Mesenchymal stem cell (in vitro differentiated cells and primary cell): ENCODE results near the gene NOP9.

Experiments
- DNase-seq: peaks from one replicate; pipeline ENCODE4 v3.0.0-alpha.2; 2013
- H2AFZ ChIP-seq: one replicate; pipeline ENCODE4 v1.6.1; 2013; ENCODE audit warnings: low read depth, mild to moderate bottlenecking, control low read depth, inconsistent platforms, low read length, moderate library complexity
- H2AK5ac ChIP-seq: 2 replicates; pipeline ENCODE4 v1.6.1; 2013; ENCODE audit warnings: low read length, moderate library complexity, mild to moderate bottlenecking, inconsistent platforms; ENCODE audit not compliant: severe bottlenecking
- H2BK120ac ChIP-seq: one replicate; pipeline ENCODE4 v1.6.1; 2013; ENCODE audit warnings: low read depth, mild to moderate bottlenecking, inconsistent platforms, low read length, moderate library complexity
- H2BK12ac ChIP-seq, 2 experiments: one replicate each; pipeline ENCODE4 v1.6.1; 2013; ENCODE audit warnings: inconsistent platforms in 2 of 2, low read length in 2 of 2, mild to moderate bottlenecking in 2 of 2, moderate library complexity in 2 of 2, control low read depth in 1 of 2
- H2BK15ac ChIP-seq: one replicate; pipeline ENCODE4 v1.6.1; 2013; ENCODE audit warnings: mild to moderate bottlenecking, low read depth, inconsistent platforms; ENCODE audit not compliant: poor library complexity, severe bottlenecking
- H2BK5ac ChIP-seq: 2 replicates; pipeline ENCODE4 v1.6.1; 2013; ENCODE audit warnings: low read depth, mild to moderate bottlenecking, low read length, control low read depth, inconsistent platforms; ENCODE audit not compliant: poor library complexity, severe bottlenecking
- H3K14ac ChIP-seq, 2 experiments: one replicate each; pipeline ENCODE4 v1.6.1; 2013; ENCODE audit warnings: inconsistent platforms in 2 of 2, low read length in 2 of 2, control low read depth in 1 of 2, mild to moderate bottlenecking in 1 of 2, moderate library complexity in 1 of 2
- H3K18ac ChIP-seq, 2 experiments: one replicate each; pipeline ENCODE4 v1.6.1; 2013; ENCODE audit warnings: inconsistent platforms in 2 of 2, low read length in 2 of 2, control low read depth in 1 of 2, low read depth in 1 of 2, mild to moderate bottlenecking in 1 of 2
- H3K23ac ChIP-seq, 2 experiments: one replicate each; pipeline ENCODE4 v1.6.1; 2013; ENCODE audit warnings: inconsistent platforms in 2 of 2, low read length in 2 of 2, mild to moderate bottlenecking in 2 of 2, moderate library complexity in 2 of 2, control low read depth in 1 of 2
- H3K27ac ChIP-seq: 2 replicates; pipeline ENCODE4 v1.5.1; 2013; ENCODE audit warnings: mild to moderate bottlenecking, moderate library complexity, low read length, control low read depth, inconsistent platforms; ENCODE audit not compliant: poor library complexity, severe bottlenecking
- H3K27me3 ChIP-seq, 2 experiments: 2 replicates each; pipeline versions ENCODE4 v1.6.1 to v1.7.0; 2013; ENCODE audit warnings: low read length in 2 of 2, mild to moderate bottlenecking in 2 of 2, moderate library complexity in 2 of 2, control low read depth in 1 of 2, inconsistent platforms in 1 of 2; ENCODE audit not compliant: control insufficient read depth in 1 of 2, insufficient read depth in 1 of 2
- H3K36me3 ChIP-seq, 2 experiments: 2 replicates each; pipeline versions ENCODE4 v1.6.1 to v1.7.0; 2013; ENCODE audit warnings: low read length in 2 of 2, control low read depth in 1 of 2, inconsistent platforms in 1 of 2, low read depth in 1 of 2, mild to moderate bottlenecking in 1 of 2; ENCODE audit not compliant: insufficient read depth in 2 of 2, control insufficient read depth in 1 of 2
- H3K4ac ChIP-seq, 2 experiments: one replicate each; pipeline ENCODE4 v1.6.1; 2013; ENCODE audit warnings: inconsistent platforms in 2 of 2, low read length in 2 of 2, mild to moderate bottlenecking in 2 of 2, moderate library complexity in 2 of 2, control low read depth in 1 of 2, low read depth in 1 of 2
- H3K4me1 ChIP-seq: 2 replicates; pipeline ENCODE4 v1.6.1; 2013; ENCODE audit warnings: low read depth, low read length, control low read depth; ENCODE audit not compliant: control insufficient read depth, insufficient read depth
- H3K4me2 ChIP-seq: 2 replicates; pipeline ENCODE4 v1.6.1; 2013; ENCODE audit warnings: low read length, mild to moderate bottlenecking, inconsistent platforms; ENCODE audit not compliant: poor library complexity, severe bottlenecking
- H3K4me3 ChIP-seq, 2 experiments: 2 replicates each; pipeline versions ENCODE4 v1.5.1 to v1.7.0; 2013; ENCODE audit warnings: low read length in 2 of 2, mild to moderate bottlenecking in 2 of 2, control low read depth in 1 of 2, low read depth in 1 of 2; ENCODE audit not compliant: insufficient read depth in 1 of 2
- H3K79me1 ChIP-seq: replicated peaks from 2 replicates; pipeline ENCODE4 v1.6.1; 2013; ENCODE audit warnings: mild to moderate bottlenecking, control low read depth, low read length, inconsistent platforms; ENCODE audit not compliant: poor library complexity, severe bottlenecking
- H3K9ac ChIP-seq: 2 replicates; pipeline ENCODE4 v1.7.0; 2013; ENCODE audit warnings: mild to moderate bottlenecking, low read length, moderate library complexity
- H3K9me3 ChIP-seq: 2 replicates; pipeline ENCODE4 v1.7.0; 2013; ENCODE audit warnings: mild to moderate bottlenecking, low read length; ENCODE audit not compliant: control insufficient read depth
- H4K8ac ChIP-seq: one replicate; pipeline ENCODE4 v1.6.1; 2013; ENCODE audit warnings: inconsistent platforms, mild to moderate bottlenecking, low read length, moderate library complexity
- H4K91ac ChIP-seq: one replicate; pipeline ENCODE4 v1.6.1; 2013; ENCODE audit warnings: mild to moderate bottlenecking, low read length, inconsistent platforms
- WGBS: methylation state at CpG from one replicate; pipeline ENCODE4 v1.1.7; 2013; ENCODE audit warnings: mixed read lengths; 5-methylcytosine and 5-hydroxymethylcytosine counted together

The NOP9 gene

DNA sequence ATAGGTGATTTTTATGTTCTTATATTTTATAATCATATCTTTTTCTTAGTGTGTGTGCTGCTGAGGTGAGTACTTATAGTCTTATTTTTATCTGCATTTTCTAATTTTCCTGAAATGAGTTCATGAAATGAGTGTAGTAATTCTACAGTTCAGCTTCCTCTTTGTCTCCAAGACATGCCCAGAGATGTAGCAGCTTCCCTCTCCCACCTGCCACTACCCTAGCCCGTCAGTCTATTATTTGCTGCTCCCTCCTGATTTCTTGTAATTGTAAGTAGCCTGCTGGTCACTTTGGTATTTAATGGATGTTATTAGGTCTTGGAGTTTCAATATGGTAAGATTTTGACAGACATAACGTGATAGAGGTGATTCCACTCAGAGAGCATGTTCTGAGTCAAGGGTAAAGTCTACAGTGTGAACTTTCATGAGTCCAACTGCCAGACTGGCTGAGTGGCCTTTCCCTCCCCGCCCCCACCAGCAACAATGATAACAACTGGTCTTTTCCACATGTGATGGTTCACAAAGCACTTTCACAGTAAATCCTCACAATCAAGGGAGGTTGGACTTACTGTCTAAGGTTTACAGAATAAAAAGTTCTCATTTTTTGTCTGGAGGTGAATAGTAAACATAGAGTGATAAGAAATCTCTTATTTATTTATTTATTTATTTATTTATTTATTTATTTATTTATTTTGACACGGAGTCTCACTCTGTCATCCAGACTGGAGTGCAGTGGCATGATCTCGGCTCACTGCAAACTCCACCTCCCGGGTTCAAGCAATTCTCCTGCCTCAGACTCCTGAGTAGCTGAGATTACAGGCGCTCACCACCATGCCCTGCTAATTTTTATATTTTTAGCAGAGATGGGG, 44.4 kb downstream of the NOP9 start:
- Histone ChIP-seq H3K4ac (no peak overlapping the region), H2BK15ac (no peak overlapping the region), H3K27me3 (peaks cover 2 to 49% of the 10 kb centered on the region in 2 experiments), H3K79me1 (no peaks in the 10 kb centered on the region), H3K9ac (no peak overlapping the region), H3K4me2 (no peak overlapping the region), H2BK120ac (no peak overlapping the region), H3K18ac (no peak overlapping the region), H3K4me1 (peaks cover 7% of the 10 kb centered on the region), H2BK5ac (no peak overlapping the region), H3K9me3 (no peaks in the 10 kb centered on the region), H4K91ac (no peak overlapping the region), H3K27ac (no peak overlapping the region), H3K23ac (no peak overlapping the region), H3K36me3 (peaks cover 0 to under 1% of the 10 kb centered on the region in 2 experiments), H2BK12ac (no peak overlapping the region), H2AK5ac (no peak overlapping the region), H3K14ac (no peak overlapping the region), H3K4me3 (no peak overlapping the region), H4K8ac (no peak overlapping the region), H2AFZ (no peak overlapping the region)
- no peak for DNase-seq
- WGBS = 83% methylated on average over 6 of the region's 7 CpGs

DNA sequence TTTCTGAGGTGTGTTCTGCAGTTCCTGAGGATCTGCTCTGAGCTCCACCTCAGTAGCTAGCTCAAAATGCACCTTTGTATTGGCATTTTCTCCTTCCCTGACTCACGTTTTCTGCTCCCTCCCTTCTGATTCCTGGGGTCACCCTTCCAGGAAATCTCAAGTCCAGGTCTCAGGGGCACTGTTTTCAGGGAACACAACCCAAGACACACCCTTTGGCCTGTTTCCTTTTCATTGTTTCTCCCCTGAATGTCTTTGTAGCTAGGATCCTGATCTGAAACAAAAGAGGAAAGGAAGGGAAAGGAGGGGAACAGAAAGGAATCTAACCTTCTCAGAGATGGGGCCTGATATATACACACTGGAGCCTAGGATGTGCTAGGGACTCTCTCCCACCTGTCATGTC, 47.5 kb downstream of the NOP9 start:
- H2AFZ ChIP-seq = no peak overlapping the region
- no peak overlapping the region for H2AK5ac ChIP-seq

DNA sequence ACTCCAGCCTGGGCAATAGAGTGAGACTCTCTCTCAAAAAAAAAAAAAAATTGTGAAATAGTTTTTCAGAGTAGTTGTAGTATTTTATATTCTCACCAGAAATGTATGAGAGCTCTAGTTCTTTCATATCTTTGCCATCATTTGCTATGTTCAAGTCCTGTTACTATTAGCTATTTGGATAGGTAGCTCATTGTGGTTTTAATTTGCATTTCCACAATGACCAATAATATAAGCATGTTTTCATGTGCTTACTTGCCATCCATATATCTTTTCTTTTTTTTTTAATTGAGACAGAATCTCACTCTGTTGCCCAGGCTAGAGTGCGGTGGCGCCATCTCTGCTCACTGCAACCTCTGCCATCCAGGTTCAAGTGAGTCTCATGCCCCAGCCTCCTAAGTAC, 48.5 kb downstream of the NOP9 start:
- no peak overlapping the region for H2AK5ac ChIP-seq
- no peaks in the 10 kb centered on the region for H3K9me3 ChIP-seq
- H3K27me3 ChIP-seq = peaks cover 0 to 60% of the 10 kb centered on the region in 2 experiments
- H3K9ac ChIP-seq = no peak overlapping the region
- H2AFZ ChIP-seq = no peak overlapping the region
- H3K4ac ChIP-seq = no peak overlapping the region
- H2BK5ac ChIP-seq = no peak overlapping the region
- H2BK12ac ChIP-seq = no peak overlapping the region
- no peak overlapping the region for H2BK120ac ChIP-seq
- H3K4me3 ChIP-seq = no peak overlapping the region
- WGBS = 100% methylated on average over 2 of the region's 2 CpGs
- H3K4me2 ChIP-seq = no peak overlapping the region
- H4K91ac ChIP-seq = no peak overlapping the region
- no peak overlapping the region for H3K14ac ChIP-seq
- no peak overlapping the region for H2BK15ac ChIP-seq
- no peaks in the 10 kb centered on the region for H3K36me3 ChIP-seq
- H3K4me1 ChIP-seq = no peaks in the 10 kb centered on the region
- H4K8ac ChIP-seq = no peak overlapping the region
- no peaks in the 10 kb centered on the region for H3K79me1 ChIP-seq
- no peak overlapping the region for H3K23ac ChIP-seq
- H3K27ac ChIP-seq = no peak overlapping the region
- DNase-seq = no peak
- H3K18ac ChIP-seq = no peak overlapping the region

More for the DNA sequence above, 47.5 kb downstream of the NOP9 start:
- Histone ChIP-seq H3K23ac (no peak overlapping the region), H3K36me3 (no peaks in the 10 kb centered on the region), H3K4me2 (no peak overlapping the region), H3K4me1 (no peaks in the 10 kb centered on the region), H2BK12ac (no peak overlapping the region), H3K27ac (no peak overlapping the region), H3K18ac (no peak overlapping the region), H3K14ac (no peak overlapping the region), H3K9ac (no peak overlapping the region), H3K79me1 (no peaks in the 10 kb centered on the region), H3K4ac (no peak overlapping the region), H2BK5ac (no peak overlapping the region), H3K4me3 (no peak overlapping the region), H2BK15ac (no peak overlapping the region), H4K91ac (no peak overlapping the region), H2BK120ac (no peak overlapping the region), H4K8ac (no peak overlapping the region), H3K27me3 (peaks cover 0 to 52% of the 10 kb centered on the region in 2 experiments), H3K9me3 (no peaks in the 10 kb centered on the region)
- DNase-seq = no peak
- 33% methylated on average over 1 of the region's 1 CpG for WGBS

DNA sequence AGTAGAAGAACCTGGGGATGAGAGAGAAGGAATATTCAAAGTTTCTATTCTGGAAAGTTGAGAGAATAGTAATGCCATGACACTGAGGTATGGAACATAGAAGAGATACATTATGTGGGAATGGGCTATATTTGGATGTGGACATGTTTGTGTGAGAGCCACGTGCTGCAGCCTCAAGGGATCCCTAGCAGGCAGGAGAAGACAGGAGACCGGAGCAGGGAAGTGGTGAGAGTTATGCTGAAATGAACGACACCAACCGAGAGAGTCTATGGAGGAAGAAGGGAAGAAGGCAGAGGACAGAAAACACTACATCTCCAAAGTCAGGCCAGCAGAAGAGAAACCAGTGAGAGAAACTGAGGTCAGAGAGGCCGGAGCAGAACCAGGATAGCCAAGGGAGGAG, 50.1 kb downstream of the NOP9 start:
- H3K9ac ChIP-seq = no peak overlapping the region
- H3K79me1 ChIP-seq = no peaks in the 10 kb centered on the region
- no peak overlapping the region for H4K91ac ChIP-seq
- no peak overlapping the region for H2AFZ ChIP-seq
- H3K23ac ChIP-seq = no peak overlapping the region
- no peak overlapping the region for H3K27ac ChIP-seq
- WGBS = 63% methylated on average over 5 of the region's 5 CpGs
- H3K4me3 ChIP-seq = no peak overlapping the region
- H4K8ac ChIP-seq = no peak overlapping the region
- H3K18ac ChIP-seq = no peak overlapping the region
- no peaks in the 10 kb centered on the region for H3K4me1 ChIP-seq
- H3K27me3 ChIP-seq = peaks cover 0 to 61% of the 10 kb centered on the region in 2 experiments
- no peak overlapping the region for H2BK12ac ChIP-seq
- no peak overlapping the region for H2BK5ac ChIP-seq
- H3K36me3 ChIP-seq = no peaks in the 10 kb centered on the region
- H3K14ac ChIP-seq = no peak overlapping the region
- H2BK15ac ChIP-seq = no peak overlapping the region
- no peak for DNase-seq
- H3K4ac ChIP-seq = no peak overlapping the region
- H3K4me2 ChIP-seq = no peak overlapping the region
- H2AK5ac ChIP-seq = no peak overlapping the region
- no peaks in the 10 kb centered on the region for H3K9me3 ChIP-seq
- H2BK120ac ChIP-seq = no peak overlapping the region
